SK-N-MC (cell line): ENCODE data around the gene ZBTB20.

Experiments used
- EZH2 ChIP-seq: fragments of 200-600 bp; sonication (generic); IDR thresholded peaks from one replicate; pipeline ENCODE4 v1.6.1; 2017; ENCODE audit warnings: antibody characterized with exemption
- POLR2AphosphoS5 ChIP-seq: IDR thresholded peaks from 2 replicates; pipeline ENCODE4 v1.6.1; 2012; ENCODE audit warnings: mild to moderate bottlenecking, low read depth, low read length, borderline replicate concordance

GRCh38 chr3:115087512-115087911, 59.6 kb downstream of the ZBTB20 start:
- TF ChIP-seq POLR2AphosphoS5 (no peak), EZH2 (no peak)
